HUES64 (cell line): ENCODE measurements around the gene ZNRF4.

Experiments used
- H3K27ac ChIP-seq: 2 replicates; pipeline ENCODE4 v1.7.0; 2013; ENCODE audit warnings: low read depth, low read length, inconsistent platforms
- H3K27me3 ChIP-seq: 2 replicates; pipeline ENCODE4 v1.6.1; 2013; ENCODE audit warnings: mild to moderate bottlenecking, low read length; ENCODE audit not compliant: insufficient read depth
- H3K36me3 ChIP-seq: 2 replicates; pipeline ENCODE4 v1.6.1; 2013; ENCODE audit warnings: mild to moderate bottlenecking, low read length; ENCODE audit not compliant: insufficient read depth
- H3K4me1 ChIP-seq: 2 replicates; pipeline ENCODE4 v1.6.1; 2013; ENCODE audit warnings: mild to moderate bottlenecking, low read length, moderate library complexity; ENCODE audit not compliant: insufficient read depth
- H3K4me3 ChIP-seq: 2 replicates; pipeline ENCODE4 v1.5.1; 2013; ENCODE audit warnings: mild to moderate bottlenecking, low read length, moderate library complexity
- H3K9ac ChIP-seq: 2 replicates; pipeline ENCODE4 v1.6.1; 2013; ENCODE audit warnings: mild to moderate bottlenecking, low read depth, low read length
- H3K9me3 ChIP-seq: 2 replicates; pipeline ENCODE4 v1.6.1; 2013; ENCODE audit warnings: low read depth, low read length; ENCODE audit not compliant: insufficient read depth
- WGBS: fragments of 150-250, 120-280 bp; methylation state at CpG from one replicate; pipeline ENCODE4 v1.1.7; 2013; ENCODE audit warnings: missing lambda C conversion rate; 5-methylcytosine and 5-hydroxymethylcytosine counted together

ZNRF4 gene

GRCh38 chr19:5444431-5444830, 10.8 kb upstream of the ZNRF4 start:
- no peaks in the 10 kb centered on the region for H3K27me3 ChIP-seq
- no peak overlapping the region for H3K4me3 ChIP-seq
- H3K36me3 ChIP-seq = no peaks in the 10 kb centered on the region
- H3K4me1 ChIP-seq = no peaks in the 10 kb centered on the region
- no peak overlapping the region for H3K27ac ChIP-seq
- no peaks in the 10 kb centered on the region for H3K9me3 ChIP-seq
- WGBS = 86% methylated on average over 5 of the region's 5 CpGs
- no peak overlapping the region for H3K9ac ChIP-seq

- H3K9ac ChIP-seq = no peak overlapping the region
- 64% methylated on average over 2 of the region's 2 CpGs for WGBS
Observed at GRCh38 chr19:5445071-5445470, 10.1 kb upstream of the ZNRF4 start.

GRCh38 chr19:5445561-5446055, 9.6 kb upstream of the ZNRF4 start:
- H3K27ac ChIP-seq = no peak overlapping the region
- H3K36me3 ChIP-seq = no peaks in the 10 kb centered on the region
- no peaks in the 10 kb centered on the region for H3K27me3 ChIP-seq
- no peak overlapping the region for H3K4me3 ChIP-seq
- H3K9me3 ChIP-seq = no peaks in the 10 kb centered on the region
- 64% methylated on average over 5 of the region's 5 CpGs for WGBS
- H3K4me1 ChIP-seq = no peaks in the 10 kb centered on the region
- no peak overlapping the region for H3K9ac ChIP-seq

More at GRCh38 chr19:5445071-5445470, 10.1 kb upstream of the ZNRF4 start:
- Histone ChIP-seq H3K9me3 (no peaks in the 10 kb centered on the region), H3K4me3 (no peak overlapping the region), H3K27ac (no peak overlapping the region), H3K36me3 (no peaks in the 10 kb centered on the region), H3K4me1 (no peaks in the 10 kb centered on the region), H3K27me3 (no peaks in the 10 kb centered on the region)

GRCh38 chr19:5447700-5448311, 7.4 kb upstream of the ZNRF4 start:
- no peaks in the 10 kb centered on the region for H3K27me3 ChIP-seq
- no peak overlapping the region for H3K4me3 ChIP-seq
- H3K36me3 ChIP-seq = no peaks in the 10 kb centered on the region
- H3K4me1 ChIP-seq = no peaks in the 10 kb centered on the region
- H3K9me3 ChIP-seq = no peaks in the 10 kb centered on the region
- no peak overlapping the region for H3K27ac ChIP-seq
- 52% methylated on average over 15 of the region's 15 CpGs for WGBS
- H3K9ac ChIP-seq = no peak overlapping the region

GRCh38 chr19:5448374-5448773, 6.8 kb upstream of the ZNRF4 start:
- no peaks in the 10 kb centered on the region for H3K4me1 ChIP-seq
- no peaks in the 10 kb centered on the region for H3K9me3 ChIP-seq
- no peaks in the 10 kb centered on the region for H3K27me3 ChIP-seq
- no peak overlapping the region for H3K27ac ChIP-seq
- H3K9ac ChIP-seq = no peak overlapping the region
- H3K4me3 ChIP-seq = no peak overlapping the region
- H3K36me3 ChIP-seq = no peaks in the 10 kb centered on the region
- WGBS = 69% methylated on average over 15 of the region's 15 CpGs

- no peaks in the 10 kb centered on the region for H3K27me3 ChIP-seq
- H3K4me1 ChIP-seq = no peaks in the 10 kb centered on the region
- WGBS = 73% methylated on average over 9 of the region's 9 CpGs
- H3K9ac ChIP-seq = no peak overlapping the region
- no peaks in the 10 kb centered on the region for H3K9me3 ChIP-seq
- H3K27ac ChIP-seq = no peak overlapping the region
- no peaks in the 10 kb centered on the region for H3K36me3 ChIP-seq
- no peak overlapping the region for H3K4me3 ChIP-seq
Observed at GRCh38 chr19:5450482-5451126, 4.6 kb upstream of the ZNRF4 start.

GRCh38 chr19:5451494-5451893, 3.7 kb upstream of the ZNRF4 start:
- Histone ChIP-seq H3K4me3 (no peak overlapping the region), H3K4me1 (no peaks in the 10 kb centered on the region), H3K36me3 (no peaks in the 10 kb centered on the region), H3K27me3 (no peaks in the 10 kb centered on the region), H3K9ac (no peak overlapping the region), H3K27ac (no peak overlapping the region), H3K9me3 (no peaks in the 10 kb centered on the region)
- 90% methylated on average over 10 of the region's 10 CpGs for WGBS

GRCh38 chr19:5452594-5453565, 2.3 kb upstream of the ZNRF4 start:
- Histone ChIP-seq H3K4me3 (no peak overlapping the region), H3K4me1 (no peaks in the 10 kb centered on the region), H3K9ac (no peak overlapping the region), H3K27me3 (no peaks in the 10 kb centered on the region), H3K9me3 (no peaks in the 10 kb centered on the region), H3K36me3 (no peaks in the 10 kb centered on the region), H3K27ac (no peak overlapping the region)
- WGBS = 89% methylated on average over 14 of the region's 16 CpGs

GRCh38 chr19:5454743-5455142, 474 bp upstream of the ZNRF4 start:
- 69% methylated on average over 5 of the region's 5 CpGs for WGBS
- no peak overlapping the region for H3K27ac ChIP-seq
- no peaks in the 10 kb centered on the region for H3K9me3 ChIP-seq
- no peaks in the 10 kb centered on the region for H3K36me3 ChIP-seq
- H3K9ac ChIP-seq = no peak overlapping the region
- H3K4me3 ChIP-seq = no peak overlapping the region
- H3K4me1 ChIP-seq = no peaks in the 10 kb centered on the region
- no peaks in the 10 kb centered on the region for H3K27me3 ChIP-seq

GRCh38 chr19:5456130-5456840, 1.1 kb downstream of the ZNRF4 start:
- H3K36me3 ChIP-seq = no peaks in the 10 kb centered on the region
- WGBS = 95% methylated on average over 35 of the region's 35 CpGs
- H3K27me3 ChIP-seq = no peaks in the 10 kb centered on the region
- H3K4me3 ChIP-seq = no peak overlapping the region
- H3K9ac ChIP-seq = no peak overlapping the region
- H3K4me1 ChIP-seq = no peaks in the 10 kb centered on the region
- H3K9me3 ChIP-seq = no peaks in the 10 kb centered on the region
- H3K27ac ChIP-seq = no peak overlapping the region
